Stimulated activated CD8-positive, alpha-beta memory T cell treated with anti-CD3 and anti-CD28 coated beads, Interleukin-4, amount 100 ng/mL, for 1 hour (primary cell): ENCODE results near the gene ZNF677.
"Not testable (repeated sequence)": the region's sequence is repeated elsewhere in the genome, so short reads cannot be mapped to it uniquely, and the experiment has no call there.

Experiments
- DNase-seq, 2 donors: peaks; one replicate each; pipeline ENCODE4 v3.0.0-alpha.2; 2020; ENCODE audit warnings: low read depth in 2 of 2, low spot score in 1 of 2

ZNF677 gene

DNA sequence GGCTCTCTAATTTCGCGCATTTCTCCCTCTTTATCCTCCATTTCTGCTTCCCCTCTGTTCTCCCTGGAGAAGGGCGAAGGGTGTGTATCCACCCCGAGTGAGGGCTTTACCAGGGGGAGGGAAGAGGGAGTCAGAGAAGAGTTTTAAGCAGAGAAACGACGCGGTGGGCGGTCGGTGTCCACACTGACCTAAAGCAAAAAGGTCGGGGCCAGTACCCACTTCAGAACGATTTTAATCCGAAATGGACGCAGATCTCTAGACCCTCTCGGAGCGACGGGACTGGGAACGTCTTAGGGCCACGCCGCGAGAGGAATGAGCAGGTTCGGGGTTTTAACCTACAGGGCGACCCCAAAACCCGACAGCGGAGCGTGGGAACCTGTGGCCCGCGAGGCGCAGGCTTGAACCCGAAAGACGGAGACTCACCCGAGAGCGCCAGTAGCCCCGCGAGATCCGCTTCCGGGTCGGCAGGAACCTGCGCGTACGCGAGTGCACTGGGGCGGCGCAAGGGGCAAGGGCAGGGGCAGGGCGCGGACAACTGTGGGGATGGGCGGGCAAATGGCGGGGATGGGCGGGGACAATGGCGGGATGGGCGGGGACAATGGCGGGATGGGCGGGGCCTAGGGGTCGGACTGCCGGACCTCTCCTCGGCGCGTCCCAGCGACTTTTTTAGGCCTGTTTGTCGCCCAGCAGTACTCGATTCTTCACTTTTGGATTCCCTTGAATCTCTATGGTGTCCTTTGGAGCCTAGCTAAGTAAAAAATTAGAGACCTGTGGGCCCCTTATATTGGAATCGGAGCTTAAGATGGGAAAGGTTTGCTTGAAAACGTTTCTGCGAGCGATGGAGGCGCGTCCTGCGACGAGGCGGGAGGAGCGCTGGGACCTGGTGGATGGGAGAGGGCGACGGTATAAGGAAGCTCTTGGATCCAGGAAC is at the start of gene ZNF677:
Gene ZNF677 (minus strand): TSS at position 463 of the 931 bp plus-strand sequence. CDS start 3,323 bp downstream, outside the sequence.
- DNase-seq, result peak; percentile 59 to 70

GRCh38 chr19:53301341-53301740 is 46.7 kb upstream of the ZNF677 start:
- DNase-seq, result not testable (repeated sequence)

- no peak for DNase-seq
Measured at GRCh38 chr19:53294786-53295441, 40.2 kb upstream of the ZNF677 start.

DNA sequence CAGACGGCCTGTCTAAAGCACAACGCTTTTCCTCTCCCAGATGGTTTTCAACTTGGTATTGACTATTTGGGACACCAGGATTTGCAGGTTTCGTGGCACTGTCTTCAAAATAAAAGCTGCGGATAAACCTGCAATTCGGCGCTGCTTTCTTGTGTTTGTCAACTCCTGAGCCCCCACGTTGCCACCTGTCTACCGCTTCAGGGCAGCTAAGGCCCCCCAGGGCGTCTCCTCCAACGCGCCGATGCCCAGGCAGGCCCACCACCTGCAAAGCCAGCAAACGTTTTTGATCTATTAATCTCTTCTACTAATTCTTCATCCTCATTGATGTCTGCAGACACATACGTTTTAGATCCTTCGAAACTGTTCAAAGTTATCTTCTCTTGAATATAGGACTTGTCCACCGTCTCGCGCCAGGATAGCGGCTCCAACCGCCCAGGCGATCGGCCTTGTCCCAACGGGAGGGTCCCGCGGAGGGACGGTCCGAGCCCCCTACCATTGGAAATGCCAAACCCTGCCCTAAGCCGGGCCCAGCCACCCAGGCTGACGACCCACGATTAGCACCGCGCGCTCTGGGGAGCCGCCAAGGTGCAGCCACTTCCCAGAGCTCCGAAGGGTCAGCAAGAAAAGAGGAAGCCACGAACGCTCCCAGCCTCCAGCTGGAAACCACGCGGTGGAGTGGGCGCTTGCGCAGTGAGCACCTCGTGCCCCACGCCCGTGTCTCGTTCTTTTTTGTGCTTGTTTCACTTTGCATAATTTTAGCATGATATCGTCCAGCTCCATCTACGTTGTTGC is 36.3 kb upstream of the ZNF677 start:
- no peak for DNase-seq

GRCh38 chr19:53285087-53285486 is 30.4 kb upstream of the ZNF677 start:
- no peak for DNase-seq

GRCh38 chr19:53281947-53282346 is 27.3 kb upstream of the ZNF677 start:
- DNase-seq, result not testable (repeated sequence)

DNA sequence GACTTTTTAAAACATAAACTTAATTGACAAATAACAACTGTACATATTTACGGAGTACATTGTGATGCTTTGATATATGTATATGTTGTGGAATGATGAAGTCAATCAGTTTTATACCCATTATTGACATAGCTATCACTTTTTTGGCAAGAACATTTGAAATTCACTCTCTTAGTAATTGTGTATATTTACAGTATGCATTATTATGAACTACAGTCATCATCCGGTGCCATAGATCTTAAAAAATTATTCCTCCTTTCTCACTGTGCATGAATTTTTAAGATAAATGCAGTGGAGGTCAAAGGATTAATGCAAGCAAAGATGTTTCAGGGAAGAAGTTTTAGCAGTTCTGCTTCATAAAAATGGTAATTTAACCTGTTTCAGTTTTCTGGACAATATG is 20.8 kb upstream of the ZNF677 start:
- no peak for DNase-seq

- DNase-seq, result no peak
Measured at GRCh38 chr19:53272044-53272443, 17.4 kb upstream of the ZNF677 start.

GRCh38 chr19:53269861-53270260 is 15.2 kb upstream of the ZNF677 start:
- DNase-seq, result not testable (repeated sequence)

GRCh38 chr19:53267623-53268022 is 12.9 kb upstream of the ZNF677 start, which contains the start of gene VN1R4:
Gene VN1R4 (minus strand): TSS chr19:53267723. CDS start chr19:53267665, 58 bp downstream.
- DNase-seq, result not testable (repeated sequence)

- DNase-seq, result not testable (repeated sequence)
Measured at GRCh38 chr19:53257715-53258342, 3.2 kb upstream of the ZNF677 start, which contains the start of gene VN1R2. Gene VN1R2 (plus strand): TSS chr19:53258292. CDS start chr19:53258376, 84 bp downstream.

GRCh38 chr19:53246498-53246897 is 8.2 kb downstream of the ZNF677 start:
- no peak for DNase-seq

DNA sequence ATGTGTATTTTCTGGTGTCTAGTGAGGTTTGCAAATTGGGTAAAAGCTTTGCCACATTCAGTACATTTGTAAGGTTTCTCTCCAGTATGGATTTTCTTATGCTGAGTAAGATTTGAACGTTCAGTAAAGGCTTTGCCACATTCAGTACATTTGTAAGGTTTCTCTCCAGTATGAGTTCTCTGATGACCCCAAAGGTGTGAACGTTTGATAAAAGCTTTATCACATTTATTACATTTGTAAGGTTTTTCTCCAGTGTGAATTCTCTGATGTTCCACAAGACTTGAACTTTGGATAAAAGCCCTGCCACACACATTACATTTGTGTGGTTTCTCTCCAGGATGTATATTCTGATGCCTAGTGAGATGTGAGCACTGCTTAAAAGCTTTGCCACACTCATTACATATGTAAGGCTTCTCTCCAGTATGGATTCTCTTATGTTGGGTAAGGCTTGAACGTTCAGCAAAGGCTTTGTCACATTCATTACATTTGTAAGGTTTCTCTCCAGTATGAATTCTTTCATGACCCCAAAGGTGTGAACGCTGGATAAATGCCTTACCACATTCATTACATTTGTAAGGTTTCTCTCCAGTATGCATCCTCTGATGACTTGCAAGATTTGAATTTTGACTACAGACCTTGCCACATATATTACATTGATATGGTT is 17.4 kb downstream of the ZNF677 start:
- DNase-seq, result no peak

DNA sequence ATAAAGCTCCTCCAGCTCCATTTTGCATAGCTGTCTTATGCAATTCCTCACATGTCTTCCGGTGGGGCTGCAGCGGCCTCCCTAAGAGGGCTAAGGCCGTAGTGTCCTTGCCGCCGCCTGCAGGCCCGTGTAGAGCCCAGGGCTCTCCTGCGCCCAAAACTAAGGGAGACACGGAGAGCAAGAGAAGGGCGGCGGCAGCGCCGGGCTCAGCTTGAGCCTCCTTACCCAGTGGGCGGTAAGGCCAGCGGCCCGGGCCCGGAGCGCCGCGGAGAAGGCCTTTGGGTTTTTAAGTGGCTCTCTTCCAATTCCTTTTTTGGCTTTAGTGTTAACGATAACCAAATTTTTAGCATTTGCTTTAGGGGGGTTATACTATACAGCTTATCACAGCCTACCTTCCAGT is 30.1 kb downstream of the ZNF677 start:
- DNase-seq, result no peak

DNA sequence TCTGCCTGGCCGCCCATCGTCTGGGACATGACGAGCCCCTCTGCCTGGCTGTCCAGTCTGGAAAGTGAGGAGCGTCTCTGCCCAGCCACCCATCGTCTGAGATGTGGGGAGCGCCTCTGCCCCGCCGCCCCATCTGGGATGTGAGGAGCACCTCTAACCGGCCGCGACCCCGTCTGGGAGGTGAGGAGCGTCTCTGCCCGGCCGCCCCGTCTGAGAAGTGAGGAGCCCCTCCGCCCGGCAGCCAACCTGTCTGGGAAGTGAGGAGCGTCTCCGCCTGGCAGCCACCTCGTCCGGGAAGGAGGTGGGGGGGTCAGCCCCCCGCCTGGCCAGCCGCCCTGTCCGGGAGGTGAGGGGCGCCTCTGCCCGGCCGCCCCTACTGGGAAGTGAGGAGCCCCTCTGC is 32.0 kb downstream of the ZNF677 start:
- DNase-seq, result not testable (repeated sequence)

- no peak for DNase-seq
Measured at GRCh38 chr19:53212703-53213320, 41.9 kb downstream of the ZNF677 start.

DNA sequence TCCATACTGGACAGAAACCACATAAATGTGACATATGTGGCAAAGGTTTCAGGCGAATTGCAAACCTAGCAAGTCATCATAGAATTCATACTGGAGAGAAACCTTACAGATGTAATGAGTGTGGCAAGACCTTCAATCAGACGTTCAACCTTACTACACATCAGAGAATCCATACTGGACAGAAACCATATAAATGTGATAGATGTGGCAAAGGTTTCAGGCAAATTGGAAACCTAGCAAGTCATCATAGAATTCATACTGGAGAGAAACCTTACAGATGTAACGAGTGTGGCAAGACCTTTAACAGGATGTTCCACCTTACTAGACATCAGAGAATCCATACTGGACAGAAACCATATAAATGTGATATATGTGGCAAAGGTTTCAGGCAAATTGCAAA is 43.1 kb downstream of the ZNF677 start:
- DNase-seq, result not testable (repeated sequence)

- DNase-seq, result peak; percentile 97 to 98
Measured at GRCh38 chr19:53196777-53197396, 57.8 kb downstream of the ZNF677 start.

GRCh38 chr19:53195265-53195903 is 59.3 kb downstream of the ZNF677 start:
- DNase-seq, result peak; percentile 20 to 46
